AG10803 (cell line): ENCODE results near the gene SMYD3.

Experiments
- DNase-seq: peaks from one replicate; pipeline ENCODE4 v3.0.0; 2010; ENCODE audit warnings: low read depth
- H3K4me3 ChIP-seq: 2 replicates; pipeline ENCODE4 v1.5.1; 2011; ENCODE audit warnings: mild to moderate bottlenecking, low read length, control low read depth
- TF ChIP-seq, protein P1 (sequence below): conservative IDR thresholded peaks from 2 replicates; pipeline ENCODE4 v1.5.1; 2011; ENCODE audit warnings: mild to moderate bottlenecking, low read length, control low read depth, inconsistent platforms

The SMYD3 gene

DNA sequence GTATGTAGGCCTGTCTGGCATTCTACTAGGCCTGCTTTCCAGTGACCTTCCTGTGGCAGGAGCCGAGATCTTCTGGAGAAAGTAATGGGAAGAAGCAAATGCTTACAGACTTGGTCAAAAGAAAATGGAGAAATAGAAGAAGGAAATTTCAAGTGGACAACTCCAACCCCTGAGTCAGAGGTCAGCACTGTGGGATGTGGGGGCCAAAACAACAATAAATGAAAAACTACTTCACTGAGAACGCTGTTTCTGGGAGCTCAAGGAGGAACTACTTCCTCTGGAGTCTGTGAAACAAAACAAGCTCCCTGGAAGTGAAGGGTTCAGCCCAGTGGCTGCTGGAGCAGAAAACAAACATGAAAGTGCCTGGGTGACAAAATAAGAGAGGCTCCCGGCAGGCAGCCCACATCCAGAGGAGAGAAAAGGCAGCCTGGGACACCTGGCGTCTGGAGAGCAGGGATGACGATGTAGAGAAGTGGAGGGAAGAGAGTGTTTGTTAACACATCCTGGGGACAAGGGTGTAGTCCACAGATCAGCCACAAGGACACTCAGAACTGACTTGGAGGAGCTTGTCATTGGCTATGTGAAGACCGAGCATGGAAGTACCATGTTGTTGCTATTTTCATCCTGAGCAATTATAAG lies 355.2 kb downstream of the SMYD3 start:
- TF ChIP-seq, protein P1, sequence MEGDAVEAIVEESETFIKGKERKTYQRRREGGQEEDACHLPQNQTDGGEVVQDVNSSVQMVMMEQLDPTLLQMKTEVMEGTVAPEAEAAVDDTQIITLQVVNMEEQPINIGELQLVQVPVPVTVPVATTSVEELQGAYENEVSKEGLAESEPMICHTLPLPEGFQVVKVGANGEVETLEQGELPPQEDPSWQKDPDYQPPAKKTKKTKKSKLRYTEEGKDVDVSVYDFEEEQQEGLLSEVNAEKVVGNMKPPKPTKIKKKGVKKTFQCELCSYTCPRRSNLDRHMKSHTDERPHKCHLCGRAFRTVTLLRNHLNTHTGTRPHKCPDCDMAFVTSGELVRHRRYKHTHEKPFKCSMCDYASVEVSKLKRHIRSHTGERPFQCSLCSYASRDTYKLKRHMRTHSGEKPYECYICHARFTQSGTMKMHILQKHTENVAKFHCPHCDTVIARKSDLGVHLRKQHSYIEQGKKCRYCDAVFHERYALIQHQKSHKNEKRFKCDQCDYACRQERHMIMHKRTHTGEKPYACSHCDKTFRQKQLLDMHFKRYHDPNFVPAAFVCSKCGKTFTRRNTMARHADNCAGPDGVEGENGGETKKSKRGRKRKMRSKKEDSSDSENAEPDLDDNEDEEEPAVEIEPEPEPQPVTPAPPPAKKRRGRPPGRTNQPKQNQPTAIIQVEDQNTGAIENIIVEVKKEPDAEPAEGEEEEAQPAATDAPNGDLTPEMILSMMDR = no peak
- DNase-seq = no peak
- H3K4me3 ChIP-seq = no peak overlapping the region

DNA sequence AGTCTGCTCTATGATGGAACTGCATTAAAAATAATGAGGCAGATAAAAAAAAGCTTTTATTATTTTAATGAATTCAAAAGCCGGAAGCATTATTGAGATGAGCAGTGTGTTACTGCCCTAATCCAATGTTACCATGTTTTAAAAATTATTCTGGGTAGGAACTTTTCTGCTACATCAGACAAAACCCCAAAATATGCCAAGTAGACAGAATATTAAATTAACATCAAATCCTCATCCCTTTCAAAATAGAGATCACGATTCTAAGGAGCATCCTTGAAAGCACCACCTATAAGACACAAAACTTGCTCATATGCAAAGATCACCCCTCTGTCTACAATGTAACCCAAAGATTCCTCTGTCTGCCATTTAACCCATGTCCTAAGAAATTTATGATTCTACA lies 357.5 kb downstream of the SMYD3 start:
- TF ChIP-seq, protein P1 = no peak
- DNase-seq = no peak
- no peak overlapping the region for H3K4me3 ChIP-seq

DNA sequence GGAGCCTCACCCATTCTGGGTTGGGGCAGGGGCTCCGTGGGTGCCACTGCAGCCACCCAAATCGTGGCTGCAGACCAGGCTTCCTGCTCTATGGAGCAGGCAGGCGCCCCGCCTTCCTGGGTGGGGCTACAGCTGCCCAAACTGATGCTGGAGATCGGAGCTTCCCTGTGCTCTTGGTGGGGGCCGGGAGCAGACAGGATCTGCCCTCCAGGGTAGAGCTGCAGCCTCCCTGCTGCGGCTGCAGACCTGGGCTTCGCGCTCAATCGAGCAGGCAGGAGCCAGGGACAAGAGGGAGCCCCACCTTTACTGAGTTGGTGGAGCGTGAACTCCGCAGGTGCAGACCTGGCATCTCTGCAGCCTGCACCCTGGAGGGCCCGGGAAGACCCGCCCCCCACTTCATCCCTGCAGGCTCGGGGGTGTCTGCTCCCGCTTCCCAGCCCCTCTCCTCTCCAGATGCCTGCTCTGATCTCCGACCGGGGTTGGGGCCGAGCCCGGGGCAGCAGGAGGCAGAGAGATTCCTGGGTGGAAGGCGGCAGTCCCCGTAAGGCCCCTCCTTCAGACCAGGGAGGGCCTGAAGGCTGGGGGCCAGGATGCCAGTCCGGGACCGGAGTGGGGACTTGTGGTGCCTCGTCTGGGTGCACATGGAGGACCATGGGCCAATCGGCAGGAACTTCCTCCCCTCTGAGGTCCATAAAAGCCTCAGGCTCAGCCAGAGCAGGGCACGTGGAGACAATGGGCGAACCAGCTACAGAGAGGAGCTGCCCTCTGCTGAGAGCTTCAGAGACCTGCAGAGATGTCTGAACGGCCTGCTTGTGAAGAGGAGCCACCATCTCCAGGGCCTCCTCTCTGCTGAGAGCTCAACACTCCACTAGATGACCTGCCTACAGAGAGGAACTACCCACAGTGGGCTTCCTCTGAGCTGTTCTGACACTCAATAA lies 359.3 kb downstream of the SMYD3 start:
- no peak overlapping the region for H3K4me3 ChIP-seq
- TF ChIP-seq, protein P1 = no peak
- no peak for DNase-seq

DNA sequence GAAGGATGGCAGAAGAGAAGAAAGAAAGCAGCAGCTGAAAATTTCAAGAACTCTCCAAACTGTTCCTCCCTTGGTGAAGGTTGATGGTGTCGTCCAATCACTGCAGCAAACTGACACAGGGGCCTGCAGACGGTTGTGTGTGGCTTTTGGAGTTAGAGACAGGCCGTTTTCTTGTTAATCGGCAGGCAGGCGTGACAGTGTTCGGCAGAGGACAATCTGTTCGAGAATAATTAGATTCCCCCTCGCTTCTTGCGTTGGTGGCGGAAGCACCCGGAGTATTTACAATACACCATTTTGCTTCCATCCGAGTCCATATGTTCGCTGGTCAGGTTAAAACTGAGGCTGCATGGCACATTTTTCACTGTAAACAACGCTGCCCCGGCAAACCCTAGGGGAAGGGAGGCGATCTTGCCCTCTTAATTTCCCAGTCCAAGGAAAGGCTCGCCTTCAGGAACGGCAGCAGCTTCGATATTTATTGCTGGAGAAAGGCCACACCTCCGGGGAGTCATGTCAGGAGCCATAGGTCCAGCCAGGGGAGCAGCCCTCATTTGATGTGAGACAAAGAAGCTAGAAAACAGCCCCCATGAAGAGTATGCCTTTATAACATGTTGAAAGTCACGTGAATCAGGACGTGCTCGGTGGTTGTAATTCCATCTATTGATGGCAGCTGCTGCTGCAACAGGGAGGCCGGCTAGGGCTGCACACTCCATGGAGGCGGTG lies 360.1 kb downstream of the SMYD3 start:
- TF ChIP-seq, protein P1 = no peak
- H3K4me3 ChIP-seq = no peak overlapping the region
- no peak for DNase-seq

DNA sequence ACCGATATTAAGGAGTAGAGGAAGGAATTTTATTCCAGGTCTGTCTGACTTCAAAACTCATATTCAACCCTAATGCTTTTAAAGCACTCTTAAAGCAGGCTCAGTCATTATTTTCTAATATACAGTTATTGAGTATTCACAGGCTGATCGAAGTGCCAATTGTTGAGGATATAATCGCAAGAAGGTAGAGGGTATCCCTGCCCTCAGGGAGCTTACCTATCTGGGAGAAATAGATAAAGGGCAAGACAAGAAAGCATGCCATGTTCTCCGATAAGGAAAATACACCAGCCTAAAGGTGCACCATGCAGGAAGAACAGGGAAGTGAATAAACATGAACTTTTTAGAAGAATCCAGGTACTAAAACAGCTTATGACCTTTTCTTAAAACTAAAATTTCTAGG lies 361.2 kb downstream of the SMYD3 start:
- H3K4me3 ChIP-seq = no peak overlapping the region
- TF ChIP-seq, protein P1 = no peak
- DNase-seq = no peak

DNA sequence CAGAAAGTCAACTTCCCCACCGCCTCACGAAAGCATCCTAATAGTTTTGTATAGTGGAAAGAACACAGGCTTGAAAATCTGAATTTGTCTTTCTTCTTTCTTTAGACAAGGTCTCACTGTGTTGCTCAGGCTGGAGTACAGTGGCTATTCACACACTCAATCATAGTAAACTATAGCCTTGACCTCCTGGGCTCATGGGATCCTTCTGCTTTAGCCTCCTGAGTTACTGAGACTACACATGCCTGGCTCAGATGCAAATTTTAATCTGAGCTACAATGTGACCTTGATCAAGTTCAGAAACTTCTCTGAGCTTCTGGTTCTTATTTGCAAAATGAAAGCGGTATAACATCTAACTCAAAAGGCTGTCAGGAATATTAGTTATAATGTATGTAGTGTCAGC lies 362.1 kb downstream of the SMYD3 start:
- TF ChIP-seq, protein P1 = no peak
- no peak for DNase-seq
- H3K4me3 ChIP-seq = no peak overlapping the region
